ENCODE data around the gene SLX1A. TPM values are rescaled to one million over a fixed set of nuclear protein-coding genes. Genes with fewer than 3 reads are reported as not detected.
"Not testable (repeated sequence)": the region's sequence is repeated elsewhere in the genome, so short reads cannot be mapped to it uniquely, and the experiment has no call there.

Gene SLX1A
- polyA plus RNA-seq, 3 donors: 33.5 to 60.0 (median 44.0) TPM

DNA sequence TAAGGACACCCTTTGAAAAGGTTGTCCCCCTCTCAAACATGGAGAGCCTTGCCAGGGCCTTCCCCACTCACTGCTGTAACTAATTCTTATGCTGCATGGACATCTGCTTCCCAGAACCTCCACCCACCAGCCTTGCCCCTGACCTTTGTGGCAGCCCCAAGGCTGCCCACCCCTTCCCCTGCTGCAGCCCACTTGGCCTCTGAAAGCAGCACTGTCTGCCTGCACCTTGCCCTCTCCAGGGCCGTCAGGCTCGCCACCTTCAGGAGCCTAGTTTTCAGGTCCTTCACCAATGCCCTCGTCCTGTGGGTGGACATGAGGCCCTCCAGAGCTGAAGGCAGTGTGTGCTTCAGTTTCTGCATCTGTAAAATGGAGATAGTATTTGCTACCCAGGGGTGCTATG is 12.9 kb upstream of the SLX1A start:
- H3K27ac ChIP-seq (ENCODE audit: low read depth, low read length): no peak overlapping the region
- 71 to 85% (median 80%) methylated on average over 3 of the region's 3 CpGs for WGBS, 3 donors

- 1 to 2% (median 1%) methylated on average over 67 to 81 of the region's 81 CpGs for WGBS, 3 donors
- H3K27ac ChIP-seq (ENCODE audit: low read depth, low read length): peak within 1 kb of the TSS; percentile 76
Observed at GRCh38 chr16:30183233-30184095, 10.2 kb upstream of the SLX1A start, which contains the start of gene CORO1A. TSS of gene CORO1A (plus strand) at chr16:30183602. CDS start at chr16:30185210, 1,608 bp downstream.

GRCh38 chr16:30184096-30184890 is 9.4 kb upstream of the SLX1A start:
- H3K27ac ChIP-seq (ENCODE audit: low read depth, low read length): peak overlapping the region; percentile 76
- 16 to 39% (median 25%) methylated on average over 23 to 24 of the region's 24 CpGs for WGBS, 3 donors

DNA sequence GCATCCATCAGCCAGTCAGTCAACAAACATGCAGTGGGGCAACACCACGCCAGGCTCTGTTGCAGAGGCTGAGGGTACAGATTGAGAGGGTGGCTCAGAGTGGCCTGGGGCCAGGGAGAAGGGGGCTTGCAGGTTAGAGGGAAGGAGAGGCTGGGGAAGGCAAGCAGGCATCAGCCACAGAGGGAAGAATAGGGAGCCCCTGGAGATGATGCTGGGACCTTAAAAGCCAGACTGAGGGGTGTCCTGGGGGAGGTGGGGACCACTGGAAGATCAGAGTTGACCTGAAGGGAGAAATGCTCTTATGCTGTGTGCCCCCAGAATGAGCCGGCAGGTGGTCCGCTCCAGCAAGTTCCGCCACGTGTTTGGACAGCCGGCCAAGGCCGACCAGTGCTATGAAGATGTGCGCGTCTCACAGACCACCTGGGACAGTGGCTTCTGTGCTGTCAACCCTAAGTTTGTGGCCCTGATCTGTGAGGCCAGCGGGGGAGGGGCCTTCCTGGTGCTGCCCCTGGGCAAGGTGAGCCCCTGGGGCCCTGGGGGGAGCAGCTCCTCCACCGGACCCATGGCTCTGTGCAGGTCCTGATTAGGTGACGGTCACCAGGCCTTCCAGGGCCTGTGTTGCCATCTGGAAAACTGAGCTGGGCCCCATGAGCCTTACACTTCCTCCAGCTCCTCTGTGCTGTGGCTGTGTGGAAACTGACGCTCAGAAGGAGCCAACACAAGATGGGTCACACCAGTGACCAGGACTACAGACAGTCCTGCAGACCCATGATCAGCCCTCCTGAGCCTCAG is 8.6 kb upstream of the SLX1A start:
- H3K27ac ChIP-seq (ENCODE audit: low read depth, low read length): no peak overlapping the region
- 68 to 76% (median 74%) methylated on average over 13 of the region's 13 CpGs for WGBS, 3 donors

GRCh38 chr16:30185683-30186421 is 7.8 kb upstream of the SLX1A start:
- H3K27ac ChIP-seq (ENCODE audit: low read depth, low read length): peak overlapping the region; percentile 4
- 47 to 78% (median 51%) methylated on average over 14 to 15 of the region's 15 CpGs for WGBS, 3 donors

DNA sequence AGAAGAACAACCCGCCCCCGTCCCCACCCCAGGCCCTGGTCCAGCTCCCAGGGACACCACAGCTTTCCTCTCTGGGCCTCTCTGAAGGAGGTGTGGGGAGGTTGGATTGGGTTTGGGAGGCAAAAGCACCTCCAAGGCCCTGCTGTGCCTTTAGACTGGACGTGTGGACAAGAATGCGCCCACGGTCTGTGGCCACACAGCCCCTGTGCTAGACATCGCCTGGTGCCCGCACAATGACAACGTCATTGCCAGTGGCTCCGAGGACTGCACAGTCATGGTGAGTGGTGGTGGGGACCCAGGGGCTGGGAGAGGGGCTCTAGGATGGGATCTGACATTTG is 7.3 kb upstream of the SLX1A start:
- WGBS, 3 donors: 57 to 84% (median 60%) methylated on average over 9 of the region's 9 CpGs

DNA sequence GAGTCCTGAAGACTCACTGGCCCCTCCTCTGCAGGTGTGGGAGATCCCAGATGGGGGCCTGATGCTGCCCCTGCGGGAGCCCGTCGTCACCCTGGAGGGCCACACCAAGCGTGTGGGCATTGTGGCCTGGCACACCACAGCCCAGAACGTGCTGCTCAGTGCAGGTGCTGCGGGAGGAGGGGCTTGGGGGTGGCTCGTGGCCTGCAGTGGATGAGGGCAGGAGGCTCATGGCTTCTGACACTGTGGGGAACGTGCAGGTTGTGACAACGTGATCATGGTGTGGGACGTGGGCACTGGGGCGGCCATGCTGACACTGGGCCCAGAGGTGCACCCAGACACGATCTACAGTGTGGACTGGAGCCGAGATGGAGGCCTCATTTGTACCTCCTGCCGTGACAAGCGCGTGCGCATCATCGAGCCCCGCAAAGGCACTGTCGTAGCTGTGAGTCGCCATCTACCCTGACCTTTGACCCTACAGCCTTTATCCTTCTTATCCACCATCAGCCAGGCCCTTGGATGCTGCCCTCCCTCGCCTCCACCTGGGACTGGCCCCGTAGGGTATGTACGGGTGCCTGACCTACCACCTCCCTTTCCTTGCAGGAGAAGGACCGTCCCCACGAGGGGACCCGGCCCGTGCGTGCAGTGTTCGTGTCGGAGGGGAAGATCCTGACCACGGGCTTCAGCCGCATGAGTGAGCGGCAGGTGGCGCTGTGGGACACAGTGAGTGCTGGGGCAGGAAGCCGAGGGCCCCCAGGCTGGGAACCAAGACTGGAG is 6.7 kb upstream of the SLX1A start:
- WGBS, 3 donors: 50 to 52% (median 51%) methylated on average over 36 of the region's 36 CpGs
- no peak overlapping the region for H3K27ac ChIP-seq (ENCODE audit: low read depth, low read length)

More for the DNA sequence above, 7.3 kb upstream of the SLX1A start:
- H3K27ac ChIP-seq (ENCODE audit: low read depth, low read length): peak overlapping the region; percentile 4

GRCh38 chr16:30187556-30187865 is 6.2 kb upstream of the SLX1A start:
- no peak overlapping the region for H3K27ac ChIP-seq (ENCODE audit: low read depth, low read length)

GRCh38 chr16:30187971-30188561 is 5.6 kb upstream of the SLX1A start:
- 91 to 92% (median 91%) methylated on average over 23 of the region's 23 CpGs for WGBS, 3 donors
- H3K27ac ChIP-seq (ENCODE audit: low read depth, low read length): no peak overlapping the region

More at GRCh38 chr16:30187556-30187865, 6.2 kb upstream of the SLX1A start:
- 69 to 78% (median 77%) methylated on average over 9 of the region's 9 CpGs for WGBS, 3 donors

- 87 to 100% (median 92%) methylated on average over 3 to 6 of the region's 12 CpGs for WGBS, 3 donors
Observed at GRCh38 chr16:30191158-30191557, 2.5 kb upstream of the SLX1A start.

DNA sequence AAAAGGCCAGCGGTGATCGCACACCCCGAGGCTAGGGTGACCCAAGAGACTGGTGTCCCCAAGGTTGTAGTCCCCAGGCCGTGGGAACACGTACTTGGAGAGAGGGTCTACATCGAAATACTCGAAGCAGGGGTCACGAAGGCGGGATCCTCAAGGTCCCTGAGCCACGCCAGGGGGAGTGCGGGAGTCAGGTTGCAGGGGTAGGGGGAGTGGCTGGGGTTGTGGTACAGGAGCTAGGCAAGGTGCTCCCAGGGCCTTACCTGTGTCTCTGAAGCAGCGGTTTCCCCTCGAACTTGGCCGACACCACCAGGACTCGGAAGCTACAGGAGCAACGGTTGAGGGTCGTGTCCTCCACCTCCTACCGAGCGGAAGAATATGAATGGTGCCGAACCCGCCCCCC is 577 bp upstream of the SLX1A start:
- H3K27ac ChIP-seq (ENCODE audit: low read depth, low read length): not testable (repeated sequence)
- WGBS, 3 donors: no CpG with 5 or more reads among the region's 21 CpGs

More at GRCh38 chr16:30191158-30191557, 2.5 kb upstream of the SLX1A start:
- H3K27ac ChIP-seq (ENCODE audit: low read depth, low read length): not testable (repeated sequence)

DNA sequence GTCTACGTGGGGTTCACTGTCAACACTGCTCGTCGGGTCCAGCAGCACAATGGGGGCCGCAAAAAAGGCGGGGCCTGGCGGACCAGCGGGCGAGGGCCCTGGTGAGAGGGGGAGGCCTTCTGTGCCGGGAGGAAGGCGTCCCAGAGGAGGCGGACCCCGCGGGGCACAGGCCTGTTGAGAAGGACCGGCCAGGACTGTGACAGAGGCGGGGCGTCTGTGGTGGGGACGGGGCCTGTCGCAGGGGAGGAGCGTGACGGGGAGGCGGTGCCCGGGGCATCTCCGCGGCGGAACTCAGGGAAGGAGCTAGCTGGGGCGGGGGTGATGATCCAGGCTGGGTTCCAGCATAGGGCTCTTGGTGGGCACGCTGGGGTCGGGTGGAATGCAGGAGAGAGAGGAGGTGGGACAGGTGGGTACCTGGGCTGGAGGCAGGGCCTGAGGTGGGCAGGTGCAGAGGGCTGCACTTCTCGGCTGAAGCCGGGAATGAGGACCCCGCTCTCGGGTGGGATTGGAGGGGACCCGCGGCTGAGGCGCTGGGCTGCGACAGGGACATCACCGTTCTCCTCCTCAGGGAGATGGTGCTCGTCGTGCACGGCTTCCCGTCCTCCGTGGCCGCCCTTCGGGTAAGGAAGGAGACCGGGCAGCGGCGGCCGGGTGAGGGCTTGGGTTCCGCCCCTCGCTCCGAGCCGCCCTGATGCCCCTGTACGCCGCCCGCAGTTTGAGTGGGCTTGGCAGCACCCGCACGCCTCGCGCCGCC is 674 bp downstream of the SLX1A start:
- WGBS, 3 donors: 3 to 7% (median 7%) methylated on average over 14 to 16 of the region's 60 CpGs
- H3K27ac ChIP-seq (ENCODE audit: low read depth, low read length): not testable (repeated sequence)

GRCh38 chr16:30197001-30197400 is 3.3 kb downstream of the SLX1A start:
- WGBS, 3 donors: 50 to 96% (median 94%) methylated on average over 1 of the region's 2 CpGs
- H3K27ac ChIP-seq (ENCODE audit: low read depth, low read length): not testable (repeated sequence)

DNA sequence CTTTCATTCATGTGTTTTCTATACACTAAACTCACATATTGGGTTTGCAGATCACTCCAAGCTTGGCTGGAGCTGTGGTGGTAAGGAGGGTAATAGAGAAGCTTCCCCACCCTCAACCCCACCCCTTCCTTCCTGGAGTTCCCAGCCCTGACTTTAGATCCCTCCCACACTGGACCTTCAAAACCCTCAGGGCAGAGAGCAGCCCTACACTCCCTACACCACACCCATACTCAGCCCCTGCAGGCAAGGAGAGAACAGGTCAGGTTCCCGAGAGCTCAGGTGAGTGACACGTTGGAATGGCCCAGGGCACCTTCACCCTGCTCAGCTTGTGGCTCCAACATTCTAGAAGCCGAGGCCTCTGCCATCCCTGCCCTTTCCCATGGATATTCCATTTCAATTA is 5.4 kb downstream of the SLX1A start, which contains the start of gene SULT1A3:
Gene SULT1A3, plus strand, starts transcription at position 207 of the 400 bp plus-strand sequence. CDS start 1,474 bp downstream, outside the sequence.
- no CpG with 5 or more reads among the region's 3 CpGs for WGBS, 3 donors

DNA sequence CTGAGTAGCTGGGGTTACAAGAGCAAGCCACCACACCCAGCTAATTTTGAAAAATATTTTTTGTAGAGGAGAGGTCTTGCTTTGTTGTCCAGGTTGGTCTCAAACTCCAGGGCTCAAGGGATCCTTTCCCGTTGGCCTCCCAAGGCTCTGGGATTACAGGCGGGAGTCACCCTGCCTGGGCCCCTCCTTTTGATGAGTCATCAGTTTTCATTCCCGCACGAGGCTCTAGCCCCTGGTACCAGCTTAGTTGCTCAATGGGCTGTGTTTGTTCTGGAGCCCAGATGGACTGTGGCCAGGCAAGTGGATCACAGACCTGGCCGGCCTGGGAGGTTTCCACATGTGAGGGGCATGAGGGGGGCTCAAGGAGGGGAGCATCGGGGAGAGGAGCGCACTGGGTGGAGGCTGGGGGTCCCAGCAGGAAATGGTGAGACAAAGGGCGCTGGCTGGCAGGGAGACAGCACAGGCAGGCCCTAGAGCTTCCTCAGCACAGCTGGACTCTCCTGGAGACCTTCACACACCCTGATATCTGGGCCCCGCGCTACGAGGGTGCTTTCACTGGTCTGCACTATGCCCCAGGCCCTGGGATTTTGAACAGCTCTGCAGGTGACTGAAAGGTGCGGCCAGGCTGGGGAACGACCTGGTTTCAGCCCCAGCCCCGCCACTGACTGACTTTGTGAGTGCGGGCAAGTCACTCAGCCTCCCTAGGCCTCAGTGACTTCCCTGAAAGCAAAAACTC is 6.1 kb downstream of the SLX1A start:
- WGBS, 3 donors: no CpG with 5 or more reads among the region's 15 CpGs

More for the DNA sequence above, 5.4 kb downstream of the SLX1A start, which contains the start of gene SULT1A3:
- not testable (repeated sequence) for H3K27ac ChIP-seq (ENCODE audit: low read depth, low read length)

More for the DNA sequence above, 6.1 kb downstream of the SLX1A start:
- H3K27ac ChIP-seq (ENCODE audit: low read depth, low read length): not testable (repeated sequence)
